K562 (cell line): ENCODE results near the gene RTF2.

Source experiments
- CTCF ChIP-seq, 3 experiments: IDR thresholded peaks in 2 of 3; conservative IDR thresholded peaks in 1 of 3; 2 replicates each; pipeline ENCODE4 v1.5.1; 2011 to 2012; ENCODE audit warnings: low read length in 3 of 3, mild to moderate bottlenecking in 3 of 3, control low read depth in 2 of 3, improper control_type of control experiment in 1 of 3, inconsistent platforms in 1 of 3, low read depth in 1 of 3, mixed read lengths in 1 of 3, moderate library complexity in 1 of 3; ENCODE audit not compliant: insufficient read depth in 2 of 3
- DPF2 ChIP-seq: fragments of 450-650 bp; IDR thresholded peaks from 2 replicates; pipeline ENCODE4 v1.6.1; 2016
- EP300 ChIP-seq: IDR thresholded peaks from 2 replicates; pipeline ENCODE4 v1.6.1; 2012; ENCODE audit warnings: low read length, improper control_type of control experiment
- ERF ChIP-seq: fragments of 450-650 bp; formaldehyde crosslinking; IDR thresholded peaks from 2 replicates; pipeline ENCODE4 v1.4.0; 2020; ENCODE audit warnings: mild to moderate bottlenecking, mixed read lengths
- EZH2 ChIP-seq: IDR thresholded peaks from 2 replicates; pipeline ENCODE4 v1.6.1; 2012; ENCODE audit warnings: low read depth, mild to moderate bottlenecking, inconsistent platforms, low read length, borderline replicate concordance
- JUND ChIP-seq, 2 experiments: IDR thresholded peaks; 2 replicates in 1 of 2; 3 replicates in 1 of 2; pipeline ENCODE4 v1.6.1; 2011; ENCODE audit warnings: borderline replicate concordance in 2 of 2, low read depth in 2 of 2, low read length in 2 of 2, improper control_type of control experiment in 1 of 2, missing biosample characterization in 1 of 2, missing genetic modification characterization in 1 of 2, missing genetic modification reagents in 1 of 2
- MAZ ChIP-seq, 2 experiments: fragments of 450-650 bp in 1 of 2; sonication (generic) in 1 of 2; formaldehyde crosslinking; IDR thresholded peaks in 1 of 2; conservative IDR thresholded peaks in 1 of 2; 2 replicates each; pipeline versions ENCODE4 v1.4.0 to v1.5.0; 2020; ENCODE audit warnings: mild to moderate bottlenecking in 1 of 2, missing genetic modification reagents in 1 of 2
- MXI1 ChIP-seq: IDR thresholded peaks from 2 replicates; pipeline ENCODE4 v1.6.1; 2011; ENCODE audit warnings: low read depth, mild to moderate bottlenecking, improper control_type of control experiment, low read length
- POLR2AphosphoS5 ChIP-seq: IDR thresholded peaks from 2 replicates; pipeline ENCODE4 v1.6.1; 2011; ENCODE audit warnings: mild to moderate bottlenecking, low read depth, low read length, moderate library complexity; ENCODE audit not compliant: control insufficient read depth, insufficient read depth
- SP2 ChIP-seq: IDR thresholded peaks from 2 replicates; pipeline ENCODE4 v1.6.1; 2011; ENCODE audit warnings: mild to moderate bottlenecking, low read depth, low read length, moderate library complexity; ENCODE audit not compliant: poor library complexity, severe bottlenecking; ENCODE audit errors: extremely low read depth
- STAT6 ChIP-seq: sonication (generic); formaldehyde crosslinking; IDR thresholded peaks from 2 replicates; pipeline ENCODE4 v1.8.1; 2023; ENCODE audit warnings: mild to moderate bottlenecking, missing genetic modification reagents

DNA sequence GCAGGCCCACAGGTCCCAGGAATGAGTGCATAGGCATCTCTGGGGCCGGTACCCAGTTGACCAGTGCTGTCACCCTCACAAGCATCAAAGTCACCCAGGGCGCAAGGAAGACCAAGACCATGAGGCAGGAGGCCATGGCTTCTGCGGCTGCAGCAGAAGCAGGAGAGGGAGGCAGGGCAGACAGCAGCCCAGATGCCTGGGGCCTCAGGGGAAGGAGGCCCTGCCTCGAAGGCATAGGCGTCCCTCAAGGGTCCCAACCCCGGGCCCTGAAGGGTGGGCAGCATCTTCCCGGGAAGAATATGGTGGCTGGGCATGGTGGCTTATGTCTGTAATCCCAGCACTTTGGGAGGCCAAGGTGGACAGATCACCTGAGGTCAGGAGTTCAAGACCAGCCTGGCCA is 59.1 kb downstream of the RTF2 start:
- TF ChIP-seq STAT6 (CRISPR knock-in tag) (no peak), MAZ (CRISPR knock-in tag; conservative IDR thresholded peaks at IDR 0.05 in 1 of 2, IDR thresholded peaks at IDR 0.05 in 1 of 2) (no peak), EZH2 (no peak), CTCF (IDR thresholded peaks at IDR 0.05 in 2 of 3, conservative IDR thresholded peaks at IDR 0.05 in 1 of 3; ENCODE audit: insufficient read depth in 2 of 3, low read depth in 1 of 3, low read length in 3 of 3) (no peak), JUND (IDR thresholded peaks at IDR 0.05; ENCODE audit: borderline replicate concordance, low read depth, low read length) (no peak), JUND (tag; IDR thresholded peaks at IDR 0.05; ENCODE audit: borderline replicate concordance, low read depth, low read length) (no peak), ERF (CRISPR knock-in tag) (no peak), SP2 (no peak), POLR2AphosphoS5 (no peak), DPF2 (no peak), EP300 (no peak), MXI1 (no peak)
